HepG2 (cell line): ENCODE measurements around the gene MAN1B1. TPM values are rescaled to one million over a fixed set of nuclear protein-coding genes. Genes with fewer than 3 reads are reported as not detected.

ENCODE experiments used
- ARID5B ChIP-seq: IDR thresholded peaks from 2 replicates; pipeline ENCODE4 v1.4.0; 2020; ENCODE audit warnings: mild to moderate bottlenecking, missing genetic modification reagents
- CSRNP1 ChIP-seq: sonication (generic); formaldehyde crosslinking; IDR thresholded peaks from 2 replicates; pipeline ENCODE4 v1.8.1; 2023; ENCODE audit warnings: mild to moderate bottlenecking, missing genetic modification reagents
- HES4 ChIP-seq: sonication (generic); formaldehyde crosslinking; IDR thresholded peaks from 2 replicates; pipeline ENCODE4 v1.9.0; 2021; ENCODE audit warnings: mild to moderate bottlenecking, missing genetic modification reagents, borderline replicate concordance
- NR0B2 ChIP-seq: sonication (generic); formaldehyde crosslinking; IDR thresholded peaks from 2 replicates; pipeline ENCODE4 v1.4.0; 2020; ENCODE audit warnings: mild to moderate bottlenecking, missing genetic modification reagents
- PATZ1 ChIP-seq: sonication (generic); formaldehyde crosslinking; IDR thresholded peaks from 2 replicates; pipeline ENCODE4 v1.4.0; 2020; ENCODE audit warnings: missing genetic modification reagents
- SALL1 ChIP-seq: sonication (generic); formaldehyde crosslinking; IDR thresholded peaks from 2 replicates; pipeline ENCODE4 v1.8.0; 2022; ENCODE audit warnings: mild to moderate bottlenecking, missing genetic modification reagents
- TBX2 ChIP-seq: sonication (generic); formaldehyde crosslinking; IDR thresholded peaks from 2 replicates; pipeline ENCODE4 v1.5.0; 2020; ENCODE audit warnings: missing genetic modification reagents, mild to moderate bottlenecking, borderline replicate concordance
- ZBTB38 ChIP-seq: sonication (generic); formaldehyde crosslinking; IDR thresholded peaks from 2 replicates; pipeline ENCODE4 v1.5.1; 2020; ENCODE audit warnings: mild to moderate bottlenecking, missing genetic modification reagents
- ZMAT3 ChIP-seq: sonication (generic); formaldehyde crosslinking; conservative IDR thresholded peaks from 2 replicates; pipeline ENCODE4 v1.7.0; 2021; ENCODE audit warnings: missing genetic modification reagents
- ZNF337 ChIP-seq: sonication (generic); formaldehyde crosslinking; IDR thresholded peaks from 2 replicates; pipeline ENCODE4 v1.5.1; 2020; ENCODE audit warnings: missing genetic modification reagents, low read depth, mild to moderate bottlenecking, borderline replicate concordance
- ZNF605 ChIP-seq: sonication (generic); formaldehyde crosslinking; IDR thresholded peaks from 2 replicates; pipeline ENCODE4 v1.8.0; 2022; ENCODE audit warnings: mild to moderate bottlenecking, missing genetic modification reagents
- polyA plus RNA-seq, 8 experiments: library from polyadenylated mRNA; depleted of rRNA in 3 of 8; stranded (reverse) in 7 of 8; unstranded in 1 of 8; fragments of >200 nt; fragmentation: Illumina TruSeq in 4 of 8; extraction: Trizol in 4 of 8; gene quantifications; 2 replicates each; pipeline versions ENCODE4 v1.2.1 to v1.2.3, GENCODE V29; 2011 to 2016; ENCODE audit warnings: low read depth in 4 of 8, missing spikeins in 1 of 8, mixed read lengths in 1 of 8; ENCODE audit not compliant: insufficient read depth in 1 of 8
- total RNA-seq, 5 experiments: library from RNA; depleted of rRNA; stranded (reverse); fragments of >200 nt; fragmentation: Illumina TruSeq; extraction: Trizol; gene quantifications; 2 replicates each; pipeline ENCODE4 v1.2.3, GENCODE V29; 2016; ENCODE audit warnings: low read depth in 1 of 5

Gene MAN1B1
- total and polyA plus RNA-seq, 2 of the 13 experiments (the other 11 are each of a cell fraction or from before 2014, with no cell fraction given): 48.9 to 59.5 TPM

GRCh38 chr9:137052998-137053943 is 33.5 kb upstream of the MAN1B1 start (continued):
- TF ChIP-seq ARID5B (CRISPR knock-in tag) (no peak), SALL1 (0 out of 2 replicates have a peak, but pooled peaks have one; percentile 23), NR0B2 (CRISPR knock-in tag) (no peak), HES4 (CRISPR knock-in tag) (0 out of 2 replicates have a peak, but pooled peaks have one; percentile 9), PATZ1 (CRISPR knock-in tag) (peak; percentile 52), ZBTB38 (CRISPR knock-in tag) (0 out of 2 replicates have a peak, but pooled peaks have one; percentile 31), CSRNP1 (0 out of 2 replicates have a peak, but pooled peaks have one; percentile 9), TBX2 (CRISPR knock-in tag) (peak; percentile 38), ZNF605 (CRISPR knock-in tag) (peak; percentile 77), ZMAT3 (CRISPR knock-in tag) (0 out of 2 replicates have a peak, but pooled peaks have one; percentile 47), ZNF337 (CRISPR knock-in tag) (no peak)
